ENCODE results near the gene ZNF280B.
"Not testable (repeated sequence)": the region's sequence is repeated elsewhere in the genome, so short reads cannot be mapped to it uniquely, and the experiment has no call there.

DNA sequence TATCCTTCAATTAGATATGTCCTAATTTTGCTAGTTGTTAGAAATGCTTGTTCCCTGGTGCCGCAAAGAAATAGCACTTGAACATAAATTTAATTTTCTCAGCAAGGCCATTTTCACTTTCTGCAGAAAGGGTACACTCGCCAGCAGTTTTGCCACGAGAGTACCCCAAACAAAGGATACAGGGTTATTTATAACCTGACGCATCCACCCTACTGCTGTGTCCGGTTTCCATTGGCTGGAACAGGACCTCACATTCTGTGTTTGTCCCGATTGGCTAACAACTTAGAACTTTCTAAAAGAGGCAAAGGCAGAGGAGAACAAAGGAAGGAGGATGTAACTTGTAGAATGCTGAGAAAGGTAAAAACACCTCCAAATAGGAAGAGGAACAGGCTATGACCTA lies 1.4 kb upstream of the ZNF280B start:
- TF ChIP-seq, protein P1, sequence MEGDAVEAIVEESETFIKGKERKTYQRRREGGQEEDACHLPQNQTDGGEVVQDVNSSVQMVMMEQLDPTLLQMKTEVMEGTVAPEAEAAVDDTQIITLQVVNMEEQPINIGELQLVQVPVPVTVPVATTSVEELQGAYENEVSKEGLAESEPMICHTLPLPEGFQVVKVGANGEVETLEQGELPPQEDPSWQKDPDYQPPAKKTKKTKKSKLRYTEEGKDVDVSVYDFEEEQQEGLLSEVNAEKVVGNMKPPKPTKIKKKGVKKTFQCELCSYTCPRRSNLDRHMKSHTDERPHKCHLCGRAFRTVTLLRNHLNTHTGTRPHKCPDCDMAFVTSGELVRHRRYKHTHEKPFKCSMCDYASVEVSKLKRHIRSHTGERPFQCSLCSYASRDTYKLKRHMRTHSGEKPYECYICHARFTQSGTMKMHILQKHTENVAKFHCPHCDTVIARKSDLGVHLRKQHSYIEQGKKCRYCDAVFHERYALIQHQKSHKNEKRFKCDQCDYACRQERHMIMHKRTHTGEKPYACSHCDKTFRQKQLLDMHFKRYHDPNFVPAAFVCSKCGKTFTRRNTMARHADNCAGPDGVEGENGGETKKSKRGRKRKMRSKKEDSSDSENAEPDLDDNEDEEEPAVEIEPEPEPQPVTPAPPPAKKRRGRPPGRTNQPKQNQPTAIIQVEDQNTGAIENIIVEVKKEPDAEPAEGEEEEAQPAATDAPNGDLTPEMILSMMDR (conservative IDR thresholded peaks at IDR 0.05) = not testable (repeated sequence)
- not testable (repeated sequence) for TF ChIP-seq ZFX (IDR thresholded peaks at IDR 0.05)
